ENCODE data around the gene LRSAM1.
A peak's percentile ranks its signal among the peaks of the same experiment; 100 is the strongest.

LRSAM1 gene

DNA sequence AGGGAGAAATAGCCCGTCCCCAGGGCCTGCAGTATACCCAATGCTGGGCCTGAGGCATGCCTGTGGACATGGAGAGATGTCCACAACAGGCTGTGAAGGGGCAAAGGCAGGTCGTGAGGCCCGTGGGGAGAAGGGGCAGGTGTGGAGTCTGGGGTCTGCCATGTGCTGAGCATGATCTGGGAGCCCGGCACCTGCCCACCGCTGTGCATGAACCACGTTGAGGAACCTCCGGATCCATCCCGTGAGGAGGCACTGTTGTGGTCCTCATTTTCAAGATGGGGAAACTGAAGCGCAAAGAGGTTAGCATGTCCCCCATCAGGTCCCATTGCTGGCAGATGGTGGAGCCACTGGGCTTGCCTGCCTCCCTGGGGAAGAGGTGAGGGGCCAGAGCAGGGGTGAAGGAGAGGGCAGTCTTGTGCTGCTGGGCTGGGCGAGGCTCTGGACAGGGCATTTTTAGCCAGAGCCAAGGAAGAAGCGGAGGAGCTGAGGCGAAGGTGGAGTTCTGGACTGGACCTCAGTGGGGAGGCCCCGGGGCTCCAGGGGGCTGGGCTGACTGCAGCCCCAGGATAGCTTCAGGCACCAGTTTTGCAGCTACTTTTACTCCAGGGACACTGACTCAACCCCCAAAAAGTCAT, 46.5 kb downstream of the LRSAM1 start:
- DNase-seq (ENCODE audit: low spot score) = no peak

DNA sequence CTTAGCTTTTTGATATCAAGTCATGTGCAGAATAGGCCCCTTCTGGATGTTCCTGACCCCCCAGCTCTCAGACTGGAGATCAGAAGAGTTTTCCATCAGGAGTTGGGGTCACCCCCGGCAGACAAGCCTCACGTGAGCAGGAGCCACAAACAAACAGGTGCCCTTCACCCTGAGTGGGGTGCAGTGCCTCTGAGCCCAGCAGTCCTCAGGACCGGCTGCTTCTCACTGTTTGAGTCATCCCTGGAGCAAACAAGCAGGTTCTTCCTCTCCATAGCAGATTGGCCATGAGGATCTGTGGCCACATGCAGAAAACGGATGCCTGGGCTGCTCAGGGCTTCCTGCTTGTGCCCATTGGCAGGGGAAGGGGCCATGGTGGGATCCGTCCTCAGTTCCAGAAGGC, 47.0 kb downstream of the LRSAM1 start:
- DNase-seq (ENCODE audit: low spot score) = no peak

DNA sequence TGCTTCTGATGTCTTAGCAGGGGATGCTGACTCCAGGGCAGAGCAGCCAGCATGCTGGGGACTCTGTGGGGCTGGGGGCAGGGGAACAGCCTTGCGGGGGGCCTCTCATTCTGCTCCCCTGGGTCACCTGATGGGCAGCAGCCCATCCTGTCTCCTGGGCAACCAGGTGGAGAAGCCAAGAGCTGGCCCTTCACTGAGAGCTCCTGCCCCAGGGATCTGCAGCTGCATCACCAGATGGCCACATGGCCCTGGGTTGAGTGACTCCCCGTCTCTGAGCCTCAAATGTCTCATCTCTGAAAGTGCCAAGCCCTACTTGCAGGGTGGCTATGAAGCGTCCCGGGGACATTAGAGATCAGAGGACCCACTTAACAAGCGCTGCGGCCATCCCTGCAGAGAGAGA, 49.1 kb downstream of the LRSAM1 start:
- DNase-seq (ENCODE audit: low spot score) = no peak

DNA sequence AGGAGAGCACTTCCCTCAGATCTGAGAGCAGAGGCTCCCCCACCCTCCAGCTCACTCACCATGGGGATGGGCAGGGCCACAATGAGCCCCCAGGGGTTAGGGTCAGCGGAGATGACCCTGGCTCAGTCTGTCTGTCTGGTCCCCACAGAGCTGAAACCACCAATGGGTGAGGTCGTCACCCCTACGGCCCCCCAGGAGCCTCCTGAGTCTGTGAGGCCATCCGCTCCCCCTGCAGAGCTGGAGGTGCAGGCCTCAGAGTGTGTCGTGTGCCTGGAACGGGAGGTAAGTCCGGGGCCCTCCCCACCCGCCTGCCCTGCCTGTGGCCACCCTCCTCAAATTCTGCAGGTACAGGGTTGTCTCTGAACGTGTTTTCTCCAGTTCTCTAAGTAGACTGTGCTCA, 49.6 kb downstream of the LRSAM1 start:
- DNase-seq (ENCODE audit: low spot score) = no peak

DNA sequence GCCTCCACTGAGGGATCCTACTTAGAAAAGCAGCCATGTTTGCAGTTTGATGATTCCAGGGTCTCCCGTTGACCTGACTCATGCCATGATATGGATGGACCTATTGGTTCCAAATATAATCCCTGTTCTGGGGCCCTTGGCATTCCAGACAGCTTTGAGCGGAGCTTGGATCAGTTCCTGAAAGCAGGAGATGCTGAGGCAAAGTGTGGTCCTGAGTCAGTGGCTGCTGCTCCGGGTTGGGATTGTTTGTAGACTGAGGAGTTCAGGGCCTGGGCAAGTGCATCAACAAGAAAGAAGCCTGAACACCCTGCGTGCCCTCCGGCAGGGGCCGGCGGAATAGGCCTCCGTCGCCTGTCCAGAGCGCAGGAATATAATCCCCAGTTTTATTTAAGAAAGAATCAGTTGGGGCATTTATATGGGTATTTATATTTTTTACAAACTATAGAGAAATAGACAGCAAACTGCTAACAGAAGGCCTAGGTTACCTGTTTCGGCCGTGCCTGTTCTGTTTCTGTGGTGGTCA, 50.6 kb downstream of the LRSAM1 start:
- no peak for DNase-seq (ENCODE audit: low spot score)

DNA sequence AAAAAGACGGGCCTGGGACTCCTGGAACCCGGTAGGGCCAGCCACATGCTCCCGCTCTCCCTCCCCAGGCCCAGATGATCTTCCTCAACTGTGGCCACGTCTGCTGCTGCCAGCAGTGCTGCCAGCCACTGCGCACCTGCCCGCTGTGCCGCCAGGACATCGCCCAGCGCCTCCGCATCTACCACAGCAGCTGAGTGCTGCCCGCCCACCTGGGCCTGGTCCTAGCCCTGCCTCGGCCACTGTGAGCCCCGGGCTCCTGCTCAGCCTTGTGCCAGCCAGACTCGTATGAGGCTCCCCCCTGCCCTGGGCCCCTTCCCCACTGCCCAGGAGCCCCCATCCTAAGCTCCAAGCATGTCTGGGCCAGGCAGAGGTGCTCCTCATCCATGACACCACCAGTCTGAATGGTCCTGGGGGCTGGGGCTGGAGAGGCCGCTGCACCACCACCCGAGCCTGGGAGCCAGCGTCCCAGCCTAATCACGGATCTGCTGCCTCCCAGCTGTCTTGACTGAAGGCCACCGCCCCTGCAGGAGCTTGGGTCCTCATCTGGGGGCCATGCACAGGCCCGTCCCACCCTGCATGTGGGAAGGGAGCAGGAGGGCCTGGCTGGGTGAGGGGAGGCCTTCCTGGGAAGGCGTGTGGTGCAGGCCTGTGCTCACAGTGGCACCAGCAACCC, 51.5 kb downstream of the LRSAM1 start:
- DNase-seq (ENCODE audit: low spot score) = no peak

DNA sequence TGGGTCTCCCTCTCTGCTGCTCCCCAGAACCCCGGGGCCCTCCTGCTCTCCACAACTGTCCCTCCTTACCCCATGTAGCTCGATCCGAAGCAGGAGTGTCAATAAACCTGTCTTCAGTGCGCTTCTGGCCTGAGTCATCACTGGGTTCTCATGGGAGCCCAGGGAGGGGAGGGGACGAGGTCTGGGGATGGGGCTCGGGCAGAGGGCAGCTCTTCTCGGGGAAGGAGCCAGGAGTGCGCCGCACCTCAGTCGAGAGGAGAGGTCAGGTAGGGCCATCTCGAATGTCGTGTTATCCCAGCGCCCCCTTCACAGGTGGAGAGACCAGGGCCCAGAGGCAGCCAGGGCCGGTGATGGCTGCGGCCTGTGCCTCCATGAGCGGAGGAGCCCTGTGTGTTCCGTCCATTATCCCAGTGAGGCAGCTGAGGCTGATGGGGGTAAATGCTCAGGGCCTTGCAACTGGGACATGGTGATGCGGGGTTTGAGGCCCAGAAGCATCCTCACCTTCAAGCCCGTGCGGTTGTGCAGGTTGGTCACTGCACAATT, 52.1 kb downstream of the LRSAM1 start:
- DNase-seq (ENCODE audit: low spot score) = no peak

DNA sequence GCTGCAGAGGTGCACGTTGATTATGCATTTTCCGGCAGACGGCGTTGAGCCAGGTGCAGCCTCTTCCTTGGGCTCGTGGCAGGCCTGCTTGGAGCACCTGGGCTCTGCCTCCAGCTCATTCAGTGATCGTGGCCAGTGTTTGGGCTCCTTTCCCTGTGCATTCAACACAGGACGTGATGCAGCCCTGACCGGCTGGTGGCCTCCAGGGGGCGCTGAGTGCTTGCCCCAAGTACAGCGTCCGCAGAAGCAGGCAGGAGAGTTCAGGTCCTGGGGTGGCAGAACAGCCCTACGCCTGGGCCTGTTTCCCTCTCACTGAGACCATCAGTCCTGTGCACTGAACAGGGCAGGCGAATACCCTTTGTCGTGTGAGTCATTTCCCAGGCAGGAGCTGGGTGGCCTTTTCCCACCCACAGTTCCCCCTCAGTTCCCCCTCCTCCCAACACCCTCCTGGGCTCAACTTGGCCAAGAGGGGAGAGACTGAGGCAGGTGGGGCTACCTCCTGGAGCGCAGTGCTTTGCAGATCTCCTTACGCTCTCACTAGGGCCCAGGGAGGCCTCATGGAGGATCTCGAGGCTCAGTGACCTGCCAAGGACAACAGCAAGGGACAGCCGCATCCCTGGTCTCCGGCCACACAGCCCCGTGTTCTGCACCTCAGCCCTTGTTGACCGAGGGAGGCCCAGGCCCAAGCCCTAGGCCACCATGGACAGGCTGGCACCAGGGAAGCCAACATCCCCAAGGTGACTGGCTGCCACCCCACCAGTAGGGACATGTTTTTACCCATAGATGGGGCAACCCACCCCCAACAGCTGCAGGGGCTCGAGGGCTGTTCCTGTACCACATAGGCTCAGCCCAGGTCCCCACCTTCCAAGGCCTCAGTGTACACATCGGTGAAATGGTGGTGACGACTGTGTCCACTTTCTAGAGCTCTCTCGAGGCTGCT, 52.9 kb downstream of the LRSAM1 start:
- peak; percentile 66 for DNase-seq (ENCODE audit: low spot score)

DNA sequence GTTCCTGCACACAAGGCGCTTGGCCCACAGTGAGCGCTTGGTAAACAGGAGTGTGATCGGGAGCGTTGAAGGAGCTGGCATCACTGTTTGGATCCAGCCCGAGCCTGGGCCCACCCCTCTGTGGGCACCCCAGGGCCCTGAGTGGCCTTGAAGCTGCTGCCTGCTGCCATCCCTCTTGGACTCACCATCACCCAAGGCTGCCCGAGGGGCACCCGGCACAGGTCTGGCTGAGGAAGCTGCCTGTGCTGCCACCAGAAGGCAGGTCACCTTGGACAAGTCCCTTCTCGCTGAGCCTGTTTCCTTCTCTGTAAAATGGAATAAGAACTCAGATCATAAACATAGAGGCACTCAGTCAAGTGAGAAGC, 53.6 kb downstream of the LRSAM1 start:
- DNase-seq (ENCODE audit: low spot score) = no peak

DNA sequence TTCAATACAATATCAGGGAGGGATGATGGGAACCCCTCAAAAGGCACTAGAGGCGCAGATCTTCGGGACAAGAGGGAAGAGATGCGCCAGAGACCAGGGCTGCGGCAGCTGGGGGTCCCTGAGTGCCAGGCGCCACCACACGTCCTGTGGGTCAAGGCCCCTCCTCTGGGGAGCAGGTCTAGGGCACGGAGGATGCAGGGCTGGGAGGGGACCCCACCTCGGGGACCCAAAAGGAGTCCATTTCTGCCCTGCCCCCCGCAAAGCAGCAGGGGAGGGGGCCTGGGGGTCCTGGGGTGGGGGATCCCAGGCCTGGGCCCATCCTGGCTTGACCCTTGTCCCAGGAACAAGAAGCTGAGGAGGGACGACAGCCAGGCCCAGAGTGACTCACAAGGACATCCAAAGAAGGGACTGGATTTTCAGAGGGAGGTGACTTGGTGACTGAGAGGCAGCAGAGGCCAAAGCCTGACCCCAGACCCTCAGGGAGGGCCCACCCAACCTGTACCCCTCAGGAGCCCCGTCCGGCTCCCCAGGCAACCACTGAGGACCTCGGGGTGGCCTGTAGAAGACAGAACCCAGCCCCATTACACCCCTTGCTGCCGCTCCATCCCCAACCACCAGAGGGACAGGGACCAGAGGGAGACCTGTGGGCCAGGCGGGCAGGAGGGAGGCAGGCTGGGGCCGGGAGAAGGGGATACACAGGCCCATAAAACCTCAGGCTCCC, 54.2 kb downstream of the LRSAM1 start:
- DNase-seq (ENCODE audit: low spot score) = no peak

DNA sequence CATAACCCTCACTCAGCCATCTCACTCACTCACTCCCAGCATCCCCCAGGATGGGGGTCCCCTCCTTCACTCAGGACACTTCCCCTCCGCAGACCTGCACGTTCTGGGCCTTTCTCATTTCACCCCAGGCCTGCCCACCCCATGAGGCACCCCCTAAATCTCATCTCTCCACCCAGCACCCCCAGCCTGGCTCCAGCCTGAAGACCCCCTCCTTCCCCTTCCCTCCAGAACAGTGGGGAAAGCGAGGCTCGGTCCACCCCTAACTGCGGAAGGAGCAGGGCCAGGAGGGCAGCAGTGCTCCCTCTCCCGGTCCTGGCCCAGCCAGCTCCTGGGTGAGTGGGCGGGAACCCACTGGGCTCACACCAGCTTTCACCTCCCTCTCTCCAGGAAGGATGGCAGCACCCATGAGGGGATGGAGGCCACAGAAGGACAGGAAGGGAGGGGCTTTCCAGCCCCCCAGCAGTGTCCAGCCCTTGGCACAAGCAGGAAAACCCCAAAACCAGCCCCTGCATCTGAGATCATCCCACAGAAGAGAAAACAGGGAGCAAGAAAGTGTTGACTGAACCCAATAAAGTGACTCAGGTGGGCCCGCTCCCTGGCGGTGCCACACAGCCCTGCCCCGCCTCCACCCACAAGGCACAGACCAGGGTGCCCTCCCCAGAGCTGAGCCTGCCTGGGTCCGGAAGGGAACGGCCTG, 55.0 kb downstream of the LRSAM1 start:
- DNase-seq (ENCODE audit: low spot score) = no peak

DNA sequence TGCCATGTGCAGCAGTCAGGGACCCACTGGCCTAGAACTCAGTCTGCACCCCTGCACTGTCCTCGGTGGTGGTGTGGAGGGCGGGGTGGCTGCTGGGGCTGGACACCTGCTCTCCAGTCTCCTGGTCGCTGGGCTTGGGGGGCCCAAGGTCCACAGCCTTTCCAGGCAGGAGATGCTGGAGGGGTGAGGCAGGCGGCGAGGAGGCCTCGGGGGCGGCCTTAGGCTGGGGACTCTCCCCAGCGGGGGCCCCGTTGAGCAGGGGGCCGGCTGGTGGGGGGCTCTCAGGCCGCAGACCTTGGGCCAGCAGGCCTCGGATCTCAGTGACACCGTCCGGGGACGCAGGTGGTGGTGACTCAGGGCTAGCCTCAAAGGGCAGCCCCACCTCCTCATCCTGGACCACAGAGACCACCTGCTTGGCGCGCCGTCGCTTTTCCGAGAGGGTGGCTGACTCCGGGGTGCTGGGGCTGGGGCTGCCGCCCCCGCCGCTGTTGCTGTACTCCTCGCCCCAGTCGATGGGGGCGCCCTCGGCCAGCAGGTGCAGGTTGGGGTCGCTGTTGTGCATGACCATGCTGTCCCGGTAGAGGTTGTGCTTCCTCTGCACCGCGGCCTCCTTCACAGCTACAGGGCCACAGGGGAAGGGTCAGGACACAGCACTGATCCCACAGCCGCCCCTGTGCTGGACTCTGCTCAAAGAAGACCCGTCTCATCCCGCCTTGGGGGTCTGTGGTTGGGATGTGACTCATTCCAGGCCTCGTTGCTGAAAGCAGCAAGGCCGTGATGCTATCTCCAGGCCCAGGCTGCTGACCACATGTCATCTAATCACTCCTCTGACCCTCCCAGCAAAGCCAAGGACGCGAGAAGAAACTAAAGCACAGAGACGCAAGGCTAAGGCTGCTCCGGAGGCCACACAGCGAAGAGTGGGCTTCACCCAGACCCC, 55.8 kb downstream of the LRSAM1 start:
- DNase-seq (ENCODE audit: low spot score) = no peak

DNA sequence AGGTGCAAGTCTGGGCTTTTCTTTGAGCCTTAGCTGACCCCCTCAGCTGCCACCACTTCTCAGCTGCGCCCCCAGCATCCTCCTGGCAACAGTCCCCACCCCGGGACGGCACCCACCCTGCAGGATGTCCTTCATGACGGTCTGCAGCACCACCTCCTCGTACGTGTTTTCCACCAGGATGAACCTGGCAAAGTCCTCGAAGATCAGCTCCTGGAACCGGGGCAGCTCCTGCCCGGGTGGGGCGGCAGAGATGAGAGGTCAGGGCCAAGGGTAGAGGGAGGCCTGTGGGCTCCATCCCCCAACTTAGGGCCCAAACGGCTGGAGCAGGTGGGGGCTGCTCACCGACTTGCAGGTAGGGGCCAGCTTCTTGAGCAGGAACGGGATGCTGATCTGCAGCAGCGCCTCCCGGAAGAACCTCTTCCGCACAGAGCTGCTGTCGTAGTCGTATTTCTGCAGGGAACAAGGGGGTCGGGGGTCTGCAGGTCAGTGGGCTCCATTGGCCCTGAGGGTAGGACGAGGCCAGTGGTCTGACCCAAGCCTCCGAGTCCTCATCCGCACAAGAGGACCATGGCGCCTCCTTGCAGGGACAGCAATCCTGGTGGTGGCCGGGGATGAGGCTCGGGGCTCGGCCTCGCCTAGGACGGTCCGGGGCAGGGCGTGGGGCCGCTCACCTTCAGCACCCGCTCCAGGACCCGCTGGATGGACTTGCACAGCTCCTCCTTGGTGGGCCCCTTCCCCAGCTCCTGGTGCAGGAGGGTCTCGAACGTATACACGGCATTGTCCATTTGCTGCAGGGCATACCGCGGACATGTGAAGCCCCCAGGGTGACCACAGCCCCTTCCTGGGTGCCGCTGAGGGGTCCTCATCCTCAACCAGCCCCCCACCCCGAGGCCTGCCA, 56.7 kb downstream of the LRSAM1 start:
- DNase-seq (ENCODE audit: low spot score) = no peak

DNA sequence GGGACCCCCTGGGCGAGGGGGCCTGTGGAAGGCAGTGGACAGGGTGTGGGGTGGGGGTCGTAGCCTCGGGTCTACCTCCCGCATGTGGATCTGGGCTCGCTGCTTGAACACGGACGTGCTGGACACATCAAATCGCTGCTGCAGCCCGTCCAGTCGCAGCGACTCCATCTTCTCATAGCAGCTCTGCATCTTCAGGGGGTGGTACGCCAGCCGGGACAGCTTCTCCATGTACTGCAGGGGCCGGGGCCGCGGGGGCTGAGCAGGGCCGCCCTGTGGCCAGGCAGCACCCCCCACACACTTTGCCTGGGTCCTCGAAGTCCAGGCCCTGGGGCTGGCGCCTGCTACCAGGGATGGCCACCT, 57.6 kb downstream of the LRSAM1 start:
- no peak for DNase-seq (ENCODE audit: low spot score)

DNA sequence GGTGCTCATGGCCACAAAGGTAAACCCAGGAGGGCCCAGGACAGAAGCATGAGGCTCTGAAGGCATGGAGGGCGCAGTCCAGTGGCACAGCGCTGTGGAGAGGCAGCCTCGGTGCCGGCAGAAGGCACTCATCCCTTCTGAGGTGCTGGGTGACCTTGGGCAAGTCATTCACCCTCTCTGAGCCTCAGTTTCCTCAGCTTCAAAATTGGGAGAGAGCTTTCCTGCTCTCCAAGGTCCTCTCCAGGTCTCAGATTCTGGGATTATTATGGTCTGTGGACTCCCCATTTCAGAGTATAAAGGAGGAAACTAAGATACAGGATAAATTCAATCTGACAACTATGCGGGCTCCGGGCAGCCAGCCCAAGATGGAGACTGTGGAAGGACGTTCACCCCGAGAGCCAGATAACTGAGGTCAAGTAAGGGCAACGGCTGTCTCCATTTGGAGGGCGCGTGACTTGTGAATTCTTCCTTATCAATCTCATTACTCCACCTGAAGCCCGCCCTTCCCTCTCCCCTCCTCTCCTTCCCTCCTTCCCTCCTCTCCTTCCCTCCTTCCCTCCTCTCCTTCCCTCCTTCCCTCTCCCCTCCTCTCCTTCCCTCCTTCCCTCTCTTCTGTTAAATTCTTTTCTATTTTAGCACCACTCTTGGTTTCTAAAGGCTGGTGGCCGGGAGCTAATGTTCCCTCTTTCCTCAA, 58.1 kb downstream of the LRSAM1 start:
- DNase-seq (ENCODE audit: low spot score) = no peak

DNA sequence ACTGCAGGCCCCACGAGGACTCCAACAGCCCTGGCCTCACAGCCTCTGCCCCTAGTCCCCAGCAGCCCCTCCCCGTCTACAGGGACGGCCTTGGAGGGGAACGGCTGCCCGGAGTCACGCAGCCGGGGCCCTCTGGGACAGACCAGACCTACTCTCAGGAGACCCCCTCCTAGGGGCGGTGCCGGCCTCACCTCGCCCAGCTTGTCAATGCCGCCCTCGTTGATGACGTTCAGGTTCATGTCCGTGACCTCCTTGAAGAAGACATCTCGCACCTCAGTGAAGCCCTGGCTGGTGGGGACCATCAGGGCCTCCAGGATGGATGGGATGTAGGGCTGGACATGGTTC, 58.6 kb downstream of the LRSAM1 start:
- DNase-seq (ENCODE audit: low spot score) = no peak

DNA sequence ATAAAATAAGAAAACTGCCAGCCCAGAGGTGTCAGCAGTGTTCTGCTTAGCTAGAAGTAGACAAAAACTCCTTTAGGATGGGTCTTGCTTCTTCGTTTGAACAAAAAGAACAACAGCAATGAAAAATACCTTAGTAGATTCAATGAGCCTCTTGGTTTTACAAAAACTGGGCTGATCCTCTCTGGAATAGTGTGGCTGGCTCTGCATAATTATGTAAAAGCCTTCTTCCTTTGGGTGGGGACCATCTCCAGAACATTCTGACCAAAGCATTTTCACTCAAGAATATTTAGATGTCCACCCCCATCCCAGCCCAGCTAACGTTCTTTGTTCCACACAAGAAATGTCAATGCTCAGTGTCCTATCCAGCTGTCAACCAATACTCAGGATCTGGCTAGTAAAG, 63.2 kb downstream of the LRSAM1 start:
- DNase-seq (ENCODE audit: low spot score) = no peak

DNA sequence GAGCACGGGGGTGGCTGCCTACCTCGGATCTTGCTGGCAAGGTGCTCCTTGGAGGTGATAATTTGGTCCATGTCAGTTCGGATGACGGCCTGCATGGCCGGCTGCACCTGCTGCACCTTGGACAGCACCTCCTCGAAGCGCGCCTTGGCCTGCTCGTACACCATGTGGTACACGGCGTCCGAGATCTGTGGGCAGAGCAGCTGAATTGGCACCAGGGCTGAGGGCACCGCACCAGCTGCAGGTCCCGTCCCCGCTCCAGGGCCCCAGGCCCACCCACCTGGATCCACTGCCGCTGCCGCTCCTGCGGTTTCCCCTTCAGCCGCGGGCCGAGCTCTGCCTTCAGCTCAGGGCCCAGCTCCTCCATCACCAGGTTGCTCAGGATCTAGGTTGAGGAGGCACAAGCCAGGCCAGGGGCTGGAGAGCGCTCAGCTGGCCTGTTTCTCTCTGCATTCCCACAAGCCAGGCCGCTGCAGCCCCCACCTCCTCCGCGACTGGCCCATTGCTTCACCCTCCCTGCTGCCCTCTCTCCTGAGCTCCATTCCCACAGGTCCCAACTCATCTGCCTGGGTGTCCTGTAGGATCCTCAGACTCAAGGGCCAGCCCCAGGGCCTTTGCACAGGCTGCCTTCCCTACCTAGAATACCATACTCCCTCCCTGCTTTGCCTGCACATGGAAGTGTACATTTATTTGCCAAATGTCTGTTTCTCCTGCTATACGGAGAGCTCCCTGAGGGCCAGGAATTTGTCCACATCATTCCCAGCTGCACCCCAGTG, 65.7 kb downstream of the LRSAM1 start:
- no peak for DNase-seq (ENCODE audit: low spot score)
